PC-9 (cell line): ENCODE data around the gene TPPP. TPM values are rescaled to one million over a fixed set of nuclear protein-coding genes. Genes with fewer than 3 reads are reported as not detected.
A peak's percentile ranks its signal among the peaks of the same experiment; 100 is the strongest.
"Not testable (repeated sequence)": the region's sequence is repeated elsewhere in the genome, so short reads cannot be mapped to it uniquely, and the experiment has no call there.

Experiments used
- BruUV-seq: library from RNA; stranded (reverse); fragments of 400-500 nt; replicated peaks from 2 replicates; lab custom pipeline; 2021; lab: Mats Ljungman, UMichigan
- CTCF ChIA-PET: fragments of 300-600 bp; sonication (Branson Sonifier 250); formaldehyde crosslinking; loops from one replicate; lab custom pipeline; 2022; ENCODE audit warnings: antibody characterized with exemption; lab: Charles Lee
- POLR2A ChIA-PET: fragments of 300-600 bp; sonication (Branson Sonifier 250); formaldehyde crosslinking; loops from one replicate; lab custom pipeline; 2022; ENCODE audit warnings: antibody characterized with exemption; ENCODE audit not compliant: unreplicated experiment; lab: Charles Lee
- DNase-seq, 2 experiments: peaks; one replicate each; pipeline versions ENCODE4 v3.0.0 to v3.0.0-alpha.2; 2015 to 2022; ENCODE audit warnings: mixed read lengths in 1 of 2
- H2AFZ ChIP-seq: fragments of 200-600 bp; sonication (generic); 2 replicates; pipeline ENCODE4 v1.8.1; 2017; ENCODE audit warnings: antibody characterized with exemption
- H3F3A ChIP-seq: fragments of 200-600 bp; sonication (generic); 2 replicates; pipeline ENCODE4 v1.8.1; 2017; ENCODE audit warnings: antibody characterized with exemption, mild to moderate bottlenecking, low read depth; ENCODE audit not compliant: insufficient read depth
- H3K27ac ChIP-seq: fragments of 200-600 bp; sonication (generic); 2 replicates; pipeline ENCODE4 v1.6.1; 2016; ENCODE audit warnings: mixed run types
- H3K27me3 ChIP-seq: fragments of 200-600 bp; sonication (generic); 2 replicates; pipeline ENCODE4 v1.6.1; 2016; ENCODE audit warnings: low read depth, mixed run types; ENCODE audit not compliant: insufficient read depth
- H3K36me3 ChIP-seq: fragments of 200-600 bp; sonication (generic); 2 replicates; pipeline ENCODE4 v1.6.1; 2016; ENCODE audit warnings: low read depth, mixed run types
- H3K4me1 ChIP-seq: fragments of 200-600 bp; sonication (generic); replicated peaks from 2 replicates; pipeline ENCODE4 v1.6.1; 2016; ENCODE audit warnings: mixed run types; ENCODE audit not compliant: insufficient read depth
- H3K4me2 ChIP-seq: fragments of 200-600 bp; sonication (generic); 2 replicates; pipeline ENCODE4 v1.6.1; 2017; ENCODE audit warnings: mixed run types
- H3K4me3 ChIP-seq: fragments of 200-600 bp; sonication (generic); 2 replicates; pipeline ENCODE4 v1.6.1; 2016; ENCODE audit warnings: mixed run types
- H3K79me2 ChIP-seq: fragments of 200-600 bp; sonication (generic); 2 replicates; pipeline ENCODE4 v1.6.1; 2017; ENCODE audit warnings: low read depth, mixed run types
- H3K9me2 ChIP-seq: fragments of 200-600 bp; sonication (generic); 2 replicates; pipeline ENCODE4 v1.8.1; 2017; ENCODE audit warnings: mild to moderate bottlenecking; ENCODE audit not compliant: insufficient read depth
- H3K9me3 ChIP-seq: fragments of 200-600 bp; sonication (generic); 2 replicates; pipeline ENCODE4 v1.8.1; 2016; ENCODE audit warnings: low read depth; ENCODE audit not compliant: insufficient read depth
- H4K20me1 ChIP-seq: fragments of 200-600 bp; sonication (generic); 2 replicates; pipeline ENCODE4 v1.8.1; 2017; ENCODE audit not compliant: insufficient read depth
- EZH2 ChIP-seq: fragments of 200-600 bp; sonication (generic); IDR thresholded peaks from 2 replicates; pipeline ENCODE4 v1.8.0; 2017; ENCODE audit warnings: antibody characterized with exemption, low read depth
- intact Hi-C: fragments of 100-400 bp; cut with micrococcal nuclease; formaldehyde crosslinking; loops from one replicate; pipeline ENCODE4 v1.10.0; 2022; ENCODE audit not compliant: unreplicated experiment
- total RNA-seq: library from RNA; stranded (reverse); gene quantifications from 2 replicates; pipeline ENCODE4 v1.2.3, GENCODE V29; 2021
- TF ChIP-seq, protein P1 (sequence below): fragments of 200-600 bp; sonication (generic); conservative IDR thresholded peaks from 2 replicates; pipeline ENCODE4 v1.6.1; 2017; ENCODE audit warnings: mixed run types, antibody characterized with exemption, mild to moderate bottlenecking, moderate library complexity

Gene TPPP
- total RNA-seq, 1 experiment from 2014 or later: 0.17 TPM

DNA sequence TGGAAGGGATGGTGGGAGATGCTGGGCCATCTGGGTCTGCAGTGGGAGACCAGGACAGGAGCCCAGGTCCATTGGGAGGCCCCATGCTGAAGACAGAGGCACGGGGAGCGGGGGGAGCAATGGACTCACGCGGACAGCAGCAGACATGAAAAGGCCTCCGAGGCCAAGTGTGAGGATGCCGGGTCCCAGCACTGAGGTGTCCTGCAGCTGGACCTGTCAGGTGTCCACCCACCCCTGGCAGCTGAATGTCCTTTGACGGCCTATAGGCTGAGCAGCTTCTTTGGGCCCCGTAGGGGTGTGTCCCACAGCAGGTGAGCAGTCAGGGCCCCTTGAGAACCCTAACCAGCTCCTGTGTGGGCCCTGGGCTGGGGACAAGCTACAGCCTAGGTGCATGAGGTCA is 3.0 kb upstream of the TPPP start:
- BruUV-seq, DNase-seq, H3K9me2 ChIP-seq, H3K9me3 ChIP-seq, H3K79me2 ChIP-seq, H3K4me1 ChIP-seq, H3K4me3 ChIP-seq, CTCF ChIA-PET, intact Hi-C loops, H3K36me3 ChIP-seq, H3K4me2 ChIP-seq, H2AFZ ChIP-seq, H3K27ac ChIP-seq, POLR2A ChIA-PET, H3F3A ChIP-seq, H4K20me1 ChIP-seq: not testable (repeated sequence)
- peaks cover 66% of the 10 kb centered on the region for H3K27me3 ChIP-seq

DNA sequence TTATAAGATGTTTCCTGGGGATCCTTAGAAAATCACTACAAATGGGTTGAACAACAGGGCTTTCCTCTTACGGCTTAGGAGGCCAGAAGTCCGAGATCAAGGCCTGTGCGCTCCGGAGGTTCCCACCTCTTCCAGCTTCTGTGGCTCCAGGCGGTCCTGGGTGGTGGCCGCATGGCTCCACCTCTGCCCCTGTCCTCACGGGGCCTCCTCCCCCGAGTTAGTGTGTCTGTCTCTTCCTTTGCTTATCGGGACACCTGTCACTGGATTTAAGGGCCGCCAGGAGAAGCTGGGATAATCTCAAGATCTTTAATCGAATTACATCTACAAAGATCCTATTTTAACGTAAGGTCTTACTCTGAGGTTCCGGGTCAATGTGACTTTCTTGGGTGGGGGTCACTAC is 2.3 kb upstream of the TPPP start:
- BruUV-seq, H3K9me3 ChIP-seq, H3K4me1 ChIP-seq, H3K27ac ChIP-seq, CTCF ChIA-PET, H3K79me2 ChIP-seq, H3K4me3 ChIP-seq, H3K9me2 ChIP-seq, H4K20me1 ChIP-seq, intact Hi-C loops, POLR2A ChIA-PET, H2AFZ ChIP-seq, H3K4me2 ChIP-seq, H3K36me3 ChIP-seq, H3F3A ChIP-seq, DNase-seq: not testable (repeated sequence)
- peaks cover 59% of the 10 kb centered on the region for H3K27me3 ChIP-seq

DNA sequence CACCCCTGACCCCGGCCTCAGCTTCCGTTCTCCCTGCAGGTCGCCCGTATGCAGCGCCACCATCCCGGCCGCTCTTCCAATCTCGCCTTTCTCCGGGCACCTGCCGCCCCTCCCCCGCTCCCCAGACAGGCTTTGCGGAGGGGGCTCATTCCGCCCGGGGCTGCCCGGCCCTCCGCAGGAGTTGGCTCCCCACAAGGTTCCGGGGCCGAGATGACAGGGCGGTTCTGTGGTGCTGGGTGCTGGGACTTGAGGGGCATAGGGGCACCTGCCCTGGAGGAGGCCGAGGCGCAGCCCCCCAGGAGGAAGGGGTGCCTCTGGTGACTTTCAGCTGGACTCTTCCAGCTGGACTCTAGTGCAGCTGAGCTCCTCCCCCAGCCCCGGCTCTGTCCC is 885 bp upstream of the TPPP start:
- H3K9me2 ChIP-seq, intact Hi-C loops, H3K36me3 ChIP-seq, H3K79me2 ChIP-seq, H3K4me2 ChIP-seq, H3K4me3 ChIP-seq, H3K9me3 ChIP-seq, POLR2A ChIA-PET, H3K27ac ChIP-seq, H3F3A ChIP-seq, H2AFZ ChIP-seq, H4K20me1 ChIP-seq, DNase-seq, H3K4me1 ChIP-seq, CTCF ChIA-PET, BruUV-seq: not testable (repeated sequence)
- peaks cover 47% of the 10 kb centered on the region for H3K27me3 ChIP-seq

DNA sequence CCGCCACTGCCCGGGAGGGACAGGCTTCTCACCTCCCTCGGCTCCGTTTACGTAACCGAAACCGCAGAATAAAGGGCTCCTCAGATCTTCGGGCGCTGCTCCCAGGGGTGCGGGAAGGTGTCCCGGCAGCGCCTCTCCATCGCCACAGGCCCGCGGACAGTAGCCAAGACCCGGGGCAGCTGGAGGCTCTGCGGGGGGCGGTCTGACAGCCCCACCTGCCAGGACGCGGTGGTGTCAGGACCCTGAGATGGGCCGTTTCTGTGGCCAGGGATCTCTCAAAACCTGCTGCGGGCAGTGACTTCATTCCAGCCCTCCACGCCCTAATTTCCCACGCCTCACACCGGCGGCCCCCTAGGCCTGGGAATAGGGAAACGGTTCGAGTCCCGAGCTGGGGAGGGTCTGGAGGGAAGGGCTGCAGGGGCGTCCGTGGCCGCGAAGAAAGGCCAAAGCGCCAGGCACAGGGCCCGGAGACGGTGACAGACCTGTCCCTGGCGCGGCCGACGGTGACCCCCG is 567 bp downstream of the TPPP start:
- BruUV-seq, POLR2A ChIA-PET, intact Hi-C loops, H3K27ac ChIP-seq, H3K9me3 ChIP-seq, H4K20me1 ChIP-seq, H3K4me1 ChIP-seq, H3K9me2 ChIP-seq, H3F3A ChIP-seq, CTCF ChIA-PET, H3K36me3 ChIP-seq, H3K79me2 ChIP-seq: not testable (repeated sequence)
- peak overlapping the region; percentile 96 for H3K4me2 ChIP-seq
- H2AFZ ChIP-seq: 0 out of 2 replicates have a peak overlapping the region, but pooled peaks have one; percentile 44
- H3K27me3 ChIP-seq: peaks cover 36% of the 10 kb centered on the region
- DNase-seq: peak in 1 of 2 experiments; percentile 34
- peak overlapping the region; percentile 56 for H3K4me3 ChIP-seq
- TF ChIP-seq EZH2: peak; percentile 99

DNA sequence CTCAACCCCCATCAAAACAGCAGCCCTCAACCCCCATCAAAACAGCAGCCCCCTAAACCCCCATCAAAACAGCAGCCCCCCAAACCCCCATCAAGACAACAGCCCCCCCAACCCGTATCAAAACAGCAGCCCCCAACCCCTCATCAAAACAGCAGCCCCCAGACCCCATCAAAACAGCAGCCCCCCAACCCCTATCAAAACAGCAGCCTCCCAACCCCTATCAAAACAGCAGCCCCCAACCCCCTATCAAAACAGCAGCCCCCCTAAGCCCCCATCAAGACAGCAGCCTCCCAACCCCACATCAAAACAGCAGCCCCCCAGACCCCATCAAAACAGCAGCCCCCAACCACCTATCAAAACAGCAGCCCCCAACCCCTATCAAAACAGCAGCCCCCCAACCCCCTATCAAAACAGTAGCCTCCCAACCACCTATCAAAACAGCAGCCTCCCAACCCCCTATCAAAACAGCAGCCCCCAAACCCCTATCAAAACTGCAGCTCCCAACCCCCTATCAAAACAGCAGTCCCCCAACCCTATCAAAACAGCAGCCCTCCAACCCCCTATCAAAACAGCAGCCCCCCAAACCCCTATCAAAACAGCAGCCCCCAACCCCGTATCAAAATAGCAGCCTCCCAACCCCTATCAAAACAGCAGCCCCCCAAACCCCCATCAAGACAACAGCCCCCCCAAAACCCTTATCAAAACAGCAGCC is 1.2 kb downstream of the TPPP start:
- CTCF ChIA-PET: no interaction called here
- no peak for DNase-seq
- Histone ChIP-seq H3K9me3 (no peaks in the 10 kb centered on the region), H3K4me3 (no peak overlapping the region), H3K4me1 (peaks cover 6% of the 10 kb centered on the region; the same call in 1 of the 2 replicates), H4K20me1 (no peaks in the 10 kb centered on the region), H3K9me2 (no peaks in the 10 kb centered on the region), H3K79me2 (no peaks in the 10 kb centered on the region), H3K36me3 (no peaks in the 10 kb centered on the region), H2AFZ (no peak overlapping the region), H3F3A (no peaks in the 10 kb centered on the region), H3K27ac (no peak overlapping the region), H3K27me3 (peaks cover 30% of the 10 kb centered on the region), H3K4me2 (peak overlapping the region; percentile 96)
- TF ChIP-seq, protein P1, sequence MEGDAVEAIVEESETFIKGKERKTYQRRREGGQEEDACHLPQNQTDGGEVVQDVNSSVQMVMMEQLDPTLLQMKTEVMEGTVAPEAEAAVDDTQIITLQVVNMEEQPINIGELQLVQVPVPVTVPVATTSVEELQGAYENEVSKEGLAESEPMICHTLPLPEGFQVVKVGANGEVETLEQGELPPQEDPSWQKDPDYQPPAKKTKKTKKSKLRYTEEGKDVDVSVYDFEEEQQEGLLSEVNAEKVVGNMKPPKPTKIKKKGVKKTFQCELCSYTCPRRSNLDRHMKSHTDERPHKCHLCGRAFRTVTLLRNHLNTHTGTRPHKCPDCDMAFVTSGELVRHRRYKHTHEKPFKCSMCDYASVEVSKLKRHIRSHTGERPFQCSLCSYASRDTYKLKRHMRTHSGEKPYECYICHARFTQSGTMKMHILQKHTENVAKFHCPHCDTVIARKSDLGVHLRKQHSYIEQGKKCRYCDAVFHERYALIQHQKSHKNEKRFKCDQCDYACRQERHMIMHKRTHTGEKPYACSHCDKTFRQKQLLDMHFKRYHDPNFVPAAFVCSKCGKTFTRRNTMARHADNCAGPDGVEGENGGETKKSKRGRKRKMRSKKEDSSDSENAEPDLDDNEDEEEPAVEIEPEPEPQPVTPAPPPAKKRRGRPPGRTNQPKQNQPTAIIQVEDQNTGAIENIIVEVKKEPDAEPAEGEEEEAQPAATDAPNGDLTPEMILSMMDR: no peak
- no peak for TF ChIP-seq EZH2
- no TSS peak for BruUV-seq
- intact Hi-C loops: no loop called here
- POLR2A ChIA-PET: no interaction called here

DNA sequence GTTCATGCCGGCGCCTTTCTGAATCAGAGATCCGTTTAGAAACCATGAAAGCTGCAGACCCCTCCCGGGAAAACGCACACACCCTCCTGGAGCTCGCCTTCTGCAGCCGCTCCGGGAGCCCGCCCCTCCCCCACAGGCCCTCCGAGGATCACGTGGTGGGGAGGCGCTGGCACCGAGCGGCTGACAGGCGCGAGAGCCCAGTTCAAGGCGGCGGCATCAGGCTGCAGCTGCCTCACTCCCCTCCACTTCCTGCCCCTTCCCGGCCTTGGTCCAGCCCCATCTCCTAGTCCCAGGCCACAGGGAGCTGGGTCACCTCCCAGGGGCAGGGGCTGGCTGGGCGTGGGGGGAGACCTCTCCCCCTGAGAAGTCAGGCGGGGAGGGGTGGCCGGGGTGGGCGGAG is 2.1 kb downstream of the TPPP start:
- POLR2A ChIA-PET, H3K4me3 ChIP-seq, H2AFZ ChIP-seq, H4K20me1 ChIP-seq, H3K4me2 ChIP-seq, DNase-seq, BruUV-seq, H3F3A ChIP-seq, H3K36me3 ChIP-seq, H3K27ac ChIP-seq, intact Hi-C loops, H3K9me2 ChIP-seq, H3K9me3 ChIP-seq, H3K4me1 ChIP-seq, CTCF ChIA-PET, H3K79me2 ChIP-seq: not testable (repeated sequence)
- H3K27me3 ChIP-seq: peaks cover 23% of the 10 kb centered on the region
